Mucosa of rectum (tissue), 2 donors: ENCODE data around the gene ATXN1.

Experiments used
- H3K27ac ChIP-seq, 2 donors: one replicate each; pipeline ENCODE4 v1.7.0; 2013; ENCODE audit warnings: inconsistent platforms in 2 of 2, low read depth in 2 of 2, low read length in 2 of 2
- H3K27me3 ChIP-seq, 2 donors: one replicate each; pipeline ENCODE4 v1.7.0; 2013; ENCODE audit warnings: low read length in 2 of 2; ENCODE audit not compliant: control insufficient read depth in 2 of 2, insufficient read depth in 2 of 2
- H3K36me3 ChIP-seq, 2 donors: one replicate each; pipeline ENCODE4 v1.7.0; 2013; ENCODE audit warnings: low read length in 2 of 2; ENCODE audit not compliant: control insufficient read depth in 2 of 2, insufficient read depth in 2 of 2
- H3K4me1 ChIP-seq, 2 donors: one replicate each; pipeline ENCODE4 v1.7.0; 2013; ENCODE audit warnings: low read length in 2 of 2, mild to moderate bottlenecking in 1 of 2; ENCODE audit not compliant: control insufficient read depth in 2 of 2, insufficient read depth in 2 of 2
- H3K4me3 ChIP-seq, 2 donors: one replicate each; pipeline ENCODE4 v1.7.0; 2013; ENCODE audit warnings: low read length in 2 of 2
- H3K9ac ChIP-seq, 2 donors: one replicate each; pipeline ENCODE4 v1.7.0; 2013; ENCODE audit warnings: low read length in 2 of 2, low read depth in 1 of 2, mild to moderate bottlenecking in 1 of 2
- H3K9me3 ChIP-seq, 2 donors: one replicate each; pipeline ENCODE4 v1.7.0; 2013; ENCODE audit warnings: low read length in 2 of 2; ENCODE audit not compliant: control insufficient read depth in 2 of 2
- donor health status: healthy.
- donor health status: Normal muscosa, but diverticular disease.

Gene ATXN1

GRCh38 chr6:16352258-16352635, 409.0 kb downstream of the ATXN1 start:
- no peak overlapping the region for H3K9ac ChIP-seq
- H3K36me3 ChIP-seq = no peaks in the 10 kb centered on the region
- H3K4me1 ChIP-seq = no peaks in the 10 kb centered on the region
- no peak overlapping the region for H3K4me3 ChIP-seq
- no peaks in the 10 kb centered on the region for H3K27me3 ChIP-seq
- peak overlapping the region in 1 of 2 donors; percentile 32 for H3K27ac ChIP-seq
- no peaks in the 10 kb centered on the region for H3K9me3 ChIP-seq

GRCh38 chr6:16349544-16349943, 411.7 kb downstream of the ATXN1 start:
- Histone ChIP-seq H3K27ac (no peak overlapping the region), H3K4me1 (no peaks in the 10 kb centered on the region), H3K4me3 (no peak overlapping the region), H3K36me3 (no peaks in the 10 kb centered on the region), H3K9me3 (no peaks in the 10 kb centered on the region), H3K9ac (no peak overlapping the region), H3K27me3 (no peaks in the 10 kb centered on the region)

GRCh38 chr6:16346831-16347230, 414.4 kb downstream of the ATXN1 start:
- Histone ChIP-seq H3K36me3 (no peaks in the 10 kb centered on the region), H3K9ac (no peak overlapping the region), H3K27ac (no peak overlapping the region), H3K27me3 (no peaks in the 10 kb centered on the region), H3K4me1 (no peaks in the 10 kb centered on the region), H3K9me3 (no peaks in the 10 kb centered on the region), H3K4me3 (no peak overlapping the region)

GRCh38 chr6:16345449-16346330, 415.6 kb downstream of the ATXN1 start:
- H3K36me3 ChIP-seq = no peaks in the 10 kb centered on the region
- H3K27ac ChIP-seq = no peak overlapping the region
- H3K9me3 ChIP-seq = no peaks in the 10 kb centered on the region
- no peaks in the 10 kb centered on the region for H3K27me3 ChIP-seq
- H3K4me1 ChIP-seq = no peaks in the 10 kb centered on the region
- no peak overlapping the region for H3K9ac ChIP-seq
- no peak overlapping the region for H3K4me3 ChIP-seq

GRCh38 chr6:16344756-16345155, 416.5 kb downstream of the ATXN1 start:
- H3K27me3 ChIP-seq = no peaks in the 10 kb centered on the region
- H3K36me3 ChIP-seq = no peaks in the 10 kb centered on the region
- no peaks in the 10 kb centered on the region for H3K4me1 ChIP-seq
- H3K9ac ChIP-seq = no peak overlapping the region
- H3K27ac ChIP-seq = no peak overlapping the region
- H3K4me3 ChIP-seq = no peak overlapping the region
- H3K9me3 ChIP-seq = no peaks in the 10 kb centered on the region

GRCh38 chr6:16343593-16343992, 417.7 kb downstream of the ATXN1 start:
- Histone ChIP-seq H3K9me3 (no peaks in the 10 kb centered on the region), H3K36me3 (no peaks in the 10 kb centered on the region), H3K27me3 (no peaks in the 10 kb centered on the region), H3K9ac (no peak overlapping the region), H3K27ac (no peak overlapping the region), H3K4me1 (peaks cover 2 to 4% of the 10 kb centered on the region in 2 donors), H3K4me3 (no peak overlapping the region)

GRCh38 chr6:16339265-16339587, 422.0 kb downstream of the ATXN1 start:
- Histone ChIP-seq H3K27ac (peak overlapping the region; percentile 0 to 4), H3K27me3 (no peaks in the 10 kb centered on the region), H3K4me3 (no peak overlapping the region), H3K4me1 (peaks cover 5 to 6% of the 10 kb centered on the region in 2 donors), H3K9ac (no peak overlapping the region), H3K9me3 (no peaks in the 10 kb centered on the region), H3K36me3 (no peaks in the 10 kb centered on the region)

- Histone ChIP-seq H3K4me3 (no peak overlapping the region), H3K36me3 (no peaks in the 10 kb centered on the region), H3K9me3 (no peaks in the 10 kb centered on the region), H3K27ac (peak overlapping the region in 1 of 2 donors; percentile 4), H3K4me1 (peaks cover 5 to 6% of the 10 kb centered on the region in 2 donors), H3K9ac (no peak overlapping the region), H3K27me3 (no peaks in the 10 kb centered on the region)
These were observed 422.5 kb downstream of the ATXN1 start for GRCh38 chr6:16338577-16339264.

GRCh38 chr6:16337295-16337975, 423.8 kb downstream of the ATXN1 start:
- no peaks in the 10 kb centered on the region for H3K27me3 ChIP-seq
- no peak overlapping the region for H3K27ac ChIP-seq
- H3K9ac ChIP-seq = no peak overlapping the region
- H3K36me3 ChIP-seq = no peaks in the 10 kb centered on the region
- no peak overlapping the region for H3K4me3 ChIP-seq
- peaks cover 5 to 6% of the 10 kb centered on the region in 2 donors for H3K4me1 ChIP-seq
- no peaks in the 10 kb centered on the region for H3K9me3 ChIP-seq

GRCh38 chr6:16336911-16337294, 424.4 kb downstream of the ATXN1 start:
- Histone ChIP-seq H3K4me1 (peaks cover 6 to 7% of the 10 kb centered on the region in 2 donors), H3K27me3 (no peaks in the 10 kb centered on the region), H3K36me3 (no peaks in the 10 kb centered on the region), H3K9me3 (no peaks in the 10 kb centered on the region), H3K9ac (no peak overlapping the region), H3K27ac (no peak overlapping the region), H3K4me3 (no peak overlapping the region)
